K562 (cell line): ENCODE measurements around the gene ILKAP. TPM values are rescaled to one million over a fixed set of nuclear protein-coding genes. Genes with fewer than 3 reads are reported as not detected.

ENCODE experiments used
- ASH1L ChIP-seq: fragments of 450-650 bp; IDR thresholded peaks from 2 replicates; pipeline ENCODE4 v1.6.1; 2018; ENCODE audit warnings: borderline replicate concordance, mild to moderate bottlenecking, low read depth; ENCODE audit not compliant: partially characterized antibody
- BACH1 ChIP-seq: fragments of 200-800 bp; sonication (Bioruptor generic); IDR thresholded peaks from 2 replicates; pipeline ENCODE4 v1.6.1; 2016; ENCODE audit warnings: missing genetic modification characterization, missing compliant biosample characterization
- CBX2 ChIP-seq: fragments of 200-600 bp; sonication (generic); IDR thresholded peaks from one replicate; pipeline ENCODE4 v1.6.1; 2012; ENCODE audit warnings: mild to moderate bottlenecking, low read length, inconsistent platforms; ENCODE audit not compliant: insufficient read depth, poor library complexity, severe bottlenecking
- EP400 ChIP-seq: fragments of 450-650 bp; IDR thresholded peaks from 2 replicates; pipeline ENCODE4 v1.6.1; 2017; ENCODE audit warnings: antibody characterized with exemption, mild to moderate bottlenecking, moderate library complexity
- ERF ChIP-seq: fragments of 450-650 bp; formaldehyde crosslinking; IDR thresholded peaks from 2 replicates; pipeline ENCODE4 v1.4.0; 2020; ENCODE audit warnings: mild to moderate bottlenecking, mixed read lengths
- HDAC1 ChIP-seq, 2 experiments: fragments of 450-650 bp; IDR thresholded peaks; 2 replicates each; pipeline ENCODE4 v1.6.1; 2016 to 2017; ENCODE audit warnings: inconsistent platforms in 1 of 2, mild to moderate bottlenecking in 1 of 2, moderate library complexity in 1 of 2
- KDM2B ChIP-seq: fragments of 250-450 bp; sonication (Bioruptor Pico); IDR thresholded peaks from 2 replicates; pipeline ENCODE4 v1.8.0; 2021; ENCODE audit warnings: mild to moderate bottlenecking, moderate library complexity
- KDM4B ChIP-seq, 2 experiments: fragments of 450-650 bp in 1 of 2; sonication (generic) in 1 of 2; IDR thresholded peaks; 2 replicates each; pipeline ENCODE4 v1.6.1; 2016 to 2017; ENCODE audit warnings: borderline replicate concordance in 2 of 2, antibody characterized with exemption in 1 of 2, low read depth in 1 of 2, mild to moderate bottlenecking in 1 of 2
- MCM3 ChIP-seq: fragments of 450-650 bp; IDR thresholded peaks from 2 replicates; pipeline ENCODE4 v1.6.1; 2016
- MLLT1 ChIP-seq, 2 experiments: fragments of 450-650 bp; IDR thresholded peaks; 2 replicates each; pipeline ENCODE4 v1.6.1; 2016
- MTA3 ChIP-seq: fragments of 450-650 bp; formaldehyde crosslinking; IDR thresholded peaks from 2 replicates; pipeline ENCODE4 v1.6.1; 2017; ENCODE audit warnings: mild to moderate bottlenecking, borderline replicate concordance
- NFATC3 ChIP-seq: fragments of 450-650 bp; IDR thresholded peaks from 2 replicates; pipeline ENCODE4 v1.6.1; 2017; ENCODE audit warnings: mild to moderate bottlenecking
- SMARCE1 ChIP-seq: fragments of 450-650 bp; IDR thresholded peaks from 2 replicates; pipeline ENCODE4 v1.7.1; 2016; ENCODE audit warnings: mild to moderate bottlenecking
- TAF1 ChIP-seq: IDR thresholded peaks from 2 replicates; pipeline ENCODE4 v1.6.1; 2011; ENCODE audit warnings: mild to moderate bottlenecking, low read length, moderate library complexity; ENCODE audit not compliant: insufficient read depth, control insufficient read depth, severe bottlenecking; ENCODE audit errors: extremely low read depth
- ZBTB49 ChIP-seq: sonication (generic); formaldehyde crosslinking; IDR thresholded peaks from 2 replicates; pipeline ENCODE4 v1.8.0; 2022; ENCODE audit warnings: missing genetic modification reagents, mild to moderate bottlenecking, borderline replicate concordance
- ZNF507 ChIP-seq: conservative IDR thresholded peaks from 2 replicates; pipeline ENCODE4 v1.6.1; 2017; ENCODE audit warnings: missing genetic modification characterization, missing compliant biosample characterization
- ZNF717 ChIP-seq: fragments of 250-450 bp; sonication (Bioruptor Pico); IDR thresholded peaks from 2 replicates; pipeline ENCODE4 v1.5.0; 2021
- ZZZ3 ChIP-seq: fragments of 450-650 bp; IDR thresholded peaks from 2 replicates; pipeline ENCODE4 v1.6.1; 2016; ENCODE audit warnings: antibody characterized with exemption, mild to moderate bottlenecking, moderate library complexity
- polyA plus RNA-seq, 8 experiments: library from polyadenylated mRNA; depleted of rRNA in 4 of 8; stranded (reverse) in 5 of 8; unstranded in 3 of 8; fragments of >200 nt; fragmentation: Nextera tagmentation in 2 of 8; fragmentation: Illumina TruSeq in 1 of 8; extraction: Ambion mirVana in 2 of 8; extraction: Trizol in 1 of 8; gene quantifications; 2 replicates each; pipeline versions ENCODE4 v1.2.1 to v1.2.3, GENCODE V29; 2011 to 2014; ENCODE audit warnings: inconsistent platforms in 1 of 8, missing spikeins in 1 of 8
- total RNA-seq, 7 experiments: library from RNA; depleted of rRNA in 6 of 7; stranded (reverse); fragments of >200 nt in 6 of 7; fragmentation: Illumina TruSeq in 2 of 7; extraction: Trizol in 2 of 7; gene quantifications; 2 replicates each; pipeline versions ENCODE4 v1.2.1 to v1.2.3, GENCODE V29; 2011 to 2021; ENCODE audit warnings: low replicate concordance in 1 of 7
- TF ChIP-seq, protein P1 (sequence below), 3 experiments: IDR thresholded peaks in 2 of 3; conservative IDR thresholded peaks in 1 of 3; 2 replicates each; pipeline ENCODE4 v1.5.1; 2011 to 2012; ENCODE audit warnings: low read length in 3 of 3, mild to moderate bottlenecking in 3 of 3, control low read depth in 2 of 3, improper control_type of control experiment in 1 of 3, inconsistent platforms in 1 of 3, low read depth in 1 of 3, mixed read lengths in 1 of 3, moderate library complexity in 1 of 3; ENCODE audit not compliant: insufficient read depth in 2 of 3
- TF ChIP-seq, protein P2 (sequence below): sonication (generic); formaldehyde crosslinking; IDR thresholded peaks from 2 replicates; pipeline ENCODE4 v1.8.0; 2022; ENCODE audit warnings: mild to moderate bottlenecking, missing genetic modification reagents

ILKAP gene
- total and polyA plus RNA-seq, 9 of the 15 experiments (the other 6 are each of a cell fraction or from before 2014, with no cell fraction given), result 3.1 to 43.9 (median 20.7) TPM

- TF ChIP-seq ZBTB49 (CRISPR knock-in tag) (no peak), MCM3 (no peak), TAF1 (no peak), ZNF507 (tag) (no peak), KDM2B (no peak), KDM4B (IDR thresholded peaks at IDR 0.05; ENCODE audit: borderline replicate concordance in 2 of 2, low read depth in 1 of 2) (no peak), ASH1L (no peak), EP400 (peak; percentile 67; the same call in 1 of the 2 replicates), CBX2 (no peak), MTA3 (0 out of 2 replicates have a peak, but pooled peaks have one; percentile 14), NFATC3 (no peak), ZZZ3 (no peak), SMARCE1 (no peak), BACH1 (tag) (no peak), HDAC1 (IDR thresholded peaks at IDR 0.05) (peak in 1 of 2 experiments; percentile 78; a peak in 2 of 4 replicates), MLLT1 (IDR thresholded peaks at IDR 0.05) (no peak), ERF (no peak), ZNF717 (CRISPR knock-in tag) (no peak)
- TF ChIP-seq, protein P1, sequence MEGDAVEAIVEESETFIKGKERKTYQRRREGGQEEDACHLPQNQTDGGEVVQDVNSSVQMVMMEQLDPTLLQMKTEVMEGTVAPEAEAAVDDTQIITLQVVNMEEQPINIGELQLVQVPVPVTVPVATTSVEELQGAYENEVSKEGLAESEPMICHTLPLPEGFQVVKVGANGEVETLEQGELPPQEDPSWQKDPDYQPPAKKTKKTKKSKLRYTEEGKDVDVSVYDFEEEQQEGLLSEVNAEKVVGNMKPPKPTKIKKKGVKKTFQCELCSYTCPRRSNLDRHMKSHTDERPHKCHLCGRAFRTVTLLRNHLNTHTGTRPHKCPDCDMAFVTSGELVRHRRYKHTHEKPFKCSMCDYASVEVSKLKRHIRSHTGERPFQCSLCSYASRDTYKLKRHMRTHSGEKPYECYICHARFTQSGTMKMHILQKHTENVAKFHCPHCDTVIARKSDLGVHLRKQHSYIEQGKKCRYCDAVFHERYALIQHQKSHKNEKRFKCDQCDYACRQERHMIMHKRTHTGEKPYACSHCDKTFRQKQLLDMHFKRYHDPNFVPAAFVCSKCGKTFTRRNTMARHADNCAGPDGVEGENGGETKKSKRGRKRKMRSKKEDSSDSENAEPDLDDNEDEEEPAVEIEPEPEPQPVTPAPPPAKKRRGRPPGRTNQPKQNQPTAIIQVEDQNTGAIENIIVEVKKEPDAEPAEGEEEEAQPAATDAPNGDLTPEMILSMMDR (IDR thresholded peaks at IDR 0.05 in 2 of 3, conservative IDR thresholded peaks at IDR 0.05 in 1 of 3; ENCODE audit: insufficient read depth in 2 of 3, low read depth in 1 of 3, low read length in 3 of 3), result no peak
- TF ChIP-seq, protein P2, sequence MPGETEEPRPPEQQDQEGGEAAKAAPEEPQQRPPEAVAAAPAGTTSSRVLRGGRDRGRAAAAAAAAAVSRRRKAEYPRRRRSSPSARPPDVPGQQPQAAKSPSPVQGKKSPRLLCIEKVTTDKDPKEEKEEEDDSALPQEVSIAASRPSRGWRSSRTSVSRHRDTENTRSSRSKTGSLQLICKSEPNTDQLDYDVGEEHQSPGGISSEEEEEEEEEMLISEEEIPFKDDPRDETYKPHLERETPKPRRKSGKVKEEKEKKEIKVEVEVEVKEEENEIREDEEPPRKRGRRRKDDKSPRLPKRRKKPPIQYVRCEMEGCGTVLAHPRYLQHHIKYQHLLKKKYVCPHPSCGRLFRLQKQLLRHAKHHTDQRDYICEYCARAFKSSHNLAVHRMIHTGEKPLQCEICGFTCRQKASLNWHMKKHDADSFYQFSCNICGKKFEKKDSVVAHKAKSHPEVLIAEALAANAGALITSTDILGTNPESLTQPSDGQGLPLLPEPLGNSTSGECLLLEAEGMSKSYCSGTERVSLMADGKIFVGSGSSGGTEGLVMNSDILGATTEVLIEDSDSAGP (CRISPR knock-in tag), result no peak
Measured at GRCh38 chr2:238231251-238231793, 27.8 kb upstream of the ILKAP start (continued).
